Inferior parietal cortex (tissue), 1 donor: ENCODE results near the gene GPBP1L1.
"Not testable (repeated sequence)": the region's sequence is repeated elsewhere in the genome, so short reads cannot be mapped to it uniquely, and the experiment has no call there.

Experiments
- DNase-seq: peaks from one replicate; pipeline ENCODE4 v3.0.0-alpha.2; 2016; ENCODE audit errors: extremely low spot score

GPBP1L1 gene, protein sequence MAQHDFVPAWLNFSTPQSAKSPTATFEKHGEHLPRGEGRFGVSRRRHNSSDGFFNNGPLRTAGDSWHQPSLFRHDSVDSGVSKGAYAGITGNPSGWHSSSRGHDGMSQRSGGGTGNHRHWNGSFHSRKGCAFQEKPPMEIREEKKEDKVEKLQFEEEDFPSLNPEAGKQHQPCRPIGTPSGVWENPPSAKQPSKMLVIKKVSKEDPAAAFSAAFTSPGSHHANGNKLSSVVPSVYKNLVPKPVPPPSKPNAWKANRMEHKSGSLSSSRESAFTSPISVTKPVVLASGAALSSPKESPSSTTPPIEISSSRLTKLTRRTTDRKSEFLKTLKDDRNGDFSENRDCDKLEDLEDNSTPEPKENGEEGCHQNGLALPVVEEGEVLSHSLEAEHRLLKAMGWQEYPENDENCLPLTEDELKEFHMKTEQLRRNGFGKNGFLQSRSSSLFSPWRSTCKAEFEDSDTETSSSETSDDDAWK

GRCh38 chr1:45686288-45687013 lies at the start of gene GPBP1L1:
Gene GPBP1L1, minus strand, starts transcription at chr1:45686533. Its CDS starts 27,446 bp downstream, at chr1:45659087.
- DNase-seq: peak; percentile 93

DNA sequence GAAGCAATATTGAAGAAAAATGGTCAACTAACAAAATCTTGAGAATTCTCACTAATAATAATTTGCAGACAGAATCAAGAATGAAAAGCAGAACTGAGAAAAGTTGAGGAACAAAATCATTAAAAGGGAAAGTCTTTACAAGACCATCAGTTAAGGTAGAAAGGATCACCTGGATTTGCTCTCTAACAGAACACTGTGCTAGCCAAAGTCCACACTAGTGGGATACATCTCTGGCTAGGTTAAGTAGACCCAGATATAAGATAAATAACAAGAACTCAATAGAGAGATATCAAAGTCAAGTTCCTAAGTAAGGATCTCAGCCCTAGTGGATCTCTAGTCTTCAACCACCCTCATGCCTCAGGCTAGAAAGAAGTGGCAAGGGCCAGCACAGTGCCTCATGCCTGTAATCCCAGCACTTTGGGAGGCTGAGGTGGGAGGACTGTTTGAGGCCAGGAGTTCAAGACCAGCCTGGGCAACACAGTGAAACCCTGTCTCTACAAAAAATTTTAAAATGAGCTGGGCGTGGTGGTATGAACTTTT lies 44.5 kb upstream of the GPBP1L1 start:
- DNase-seq: no peak

DNA sequence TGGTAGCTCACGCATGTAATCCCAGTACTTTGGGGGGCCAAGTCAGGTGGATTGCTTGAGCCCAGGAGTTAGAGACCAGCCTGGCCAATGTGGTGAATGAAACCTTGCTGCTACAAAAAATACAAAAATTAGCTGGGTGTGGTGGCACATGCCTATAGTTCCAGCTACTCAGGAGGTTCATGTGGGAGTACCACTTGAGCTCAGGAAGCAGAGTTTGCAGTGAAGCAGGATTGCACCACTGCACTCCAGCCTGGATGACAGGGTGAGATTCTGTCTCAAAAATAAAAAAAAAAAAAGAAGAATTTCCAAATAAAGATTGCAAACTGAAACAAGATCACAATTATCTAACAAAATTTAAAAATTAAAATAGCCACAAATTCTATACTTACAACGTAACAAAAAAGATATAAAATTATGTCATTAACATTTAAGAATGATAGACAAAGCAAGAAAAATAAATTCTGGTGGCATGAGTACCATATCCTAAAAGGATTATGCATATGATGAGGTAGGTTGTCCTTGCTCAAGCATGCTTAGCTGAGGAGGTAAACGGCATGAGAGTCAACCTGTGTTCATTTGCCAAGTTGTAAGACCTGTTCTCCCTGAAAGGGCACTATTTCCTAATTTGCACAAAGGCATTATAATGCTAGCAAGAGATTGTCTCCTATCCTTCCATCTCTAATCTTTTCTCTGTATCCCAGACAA lies 43.9 kb upstream of the GPBP1L1 start:
- DNase-seq: no peak

- not testable (repeated sequence) for DNase-seq
These were observed 39.7 kb upstream of the GPBP1L1 start for GRCh38 chr1:45726007-45726406.

GRCh38 chr1:45723248-45723930 lies 37.1 kb upstream of the GPBP1L1 start:
- no peak for DNase-seq

- DNase-seq: no peak
These were observed 36.5 kb upstream of the GPBP1L1 start for GRCh38 chr1:45722809-45723208.

DNA sequence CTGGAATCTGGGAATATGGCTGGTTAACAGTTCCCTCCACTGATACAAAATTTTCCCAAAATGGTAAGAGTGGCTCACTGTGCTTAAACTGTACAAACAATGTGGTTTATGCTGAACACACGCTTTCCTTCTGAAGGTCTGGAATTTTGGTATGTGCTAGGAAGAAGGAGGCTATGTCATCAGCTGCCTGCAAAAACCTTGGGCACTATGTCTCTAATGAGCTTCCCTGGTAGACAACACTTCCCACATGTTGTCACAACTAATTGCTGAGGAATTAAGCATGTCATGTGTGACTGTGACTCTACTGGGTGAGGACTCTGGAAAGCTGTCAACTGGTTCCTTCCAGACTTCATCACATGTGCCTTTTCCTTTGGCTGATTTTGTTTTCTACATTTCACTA lies 34.9 kb upstream of the GPBP1L1 start:
- no peak for DNase-seq

- DNase-seq: no peak
These were observed 32.0 kb upstream of the GPBP1L1 start for GRCh38 chr1:45718289-45718688.

- not testable (repeated sequence) for DNase-seq
These were observed 31.1 kb upstream of the GPBP1L1 start for GRCh38 chr1:45717386-45717785.

DNA sequence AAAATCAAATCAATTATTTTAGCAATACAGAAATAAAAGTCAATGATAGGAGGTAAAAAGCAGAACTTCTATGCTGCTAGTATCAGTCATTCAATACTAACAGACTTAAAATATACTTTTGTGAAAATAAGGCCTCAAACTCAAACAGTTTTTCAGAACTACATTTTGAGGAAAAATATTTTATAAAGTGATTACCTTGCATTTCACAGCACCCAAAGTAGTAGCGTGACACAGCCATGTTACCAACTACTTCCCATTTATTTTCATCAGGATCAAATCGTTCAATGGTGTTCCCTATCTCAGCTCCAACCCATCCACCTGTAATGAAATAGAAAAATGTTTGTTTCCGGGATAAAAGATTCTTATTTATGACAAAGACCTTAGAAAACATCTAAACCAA lies 30.4 kb upstream of the GPBP1L1 start:
- DNase-seq: no peak

DNA sequence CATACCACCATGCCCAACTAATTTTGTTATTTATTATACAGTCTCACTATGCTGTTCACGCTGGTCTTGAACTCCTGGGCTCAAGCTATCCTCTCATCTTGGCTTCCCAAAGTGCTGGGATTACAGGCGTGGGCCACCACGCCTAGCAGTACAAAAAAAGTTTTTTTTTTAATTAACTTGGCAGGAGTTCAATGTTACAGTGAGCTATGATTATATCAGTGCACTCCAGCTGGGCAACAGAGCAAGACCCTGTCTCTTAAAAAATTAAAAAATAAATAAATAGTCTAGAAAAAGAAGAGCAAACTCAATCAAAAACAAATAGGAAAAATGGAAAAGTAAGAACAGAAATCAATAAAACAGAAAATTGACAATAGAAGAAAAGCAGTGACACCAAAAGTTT lies 27.4 kb upstream of the GPBP1L1 start:
- no peak for DNase-seq

- no peak for DNase-seq
These were observed 18.3 kb upstream of the GPBP1L1 start for GRCh38 chr1:45704637-45705036.

- no peak for DNase-seq
These were observed 8.5 kb upstream of the GPBP1L1 start for GRCh38 chr1:45694823-45695222.

DNA sequence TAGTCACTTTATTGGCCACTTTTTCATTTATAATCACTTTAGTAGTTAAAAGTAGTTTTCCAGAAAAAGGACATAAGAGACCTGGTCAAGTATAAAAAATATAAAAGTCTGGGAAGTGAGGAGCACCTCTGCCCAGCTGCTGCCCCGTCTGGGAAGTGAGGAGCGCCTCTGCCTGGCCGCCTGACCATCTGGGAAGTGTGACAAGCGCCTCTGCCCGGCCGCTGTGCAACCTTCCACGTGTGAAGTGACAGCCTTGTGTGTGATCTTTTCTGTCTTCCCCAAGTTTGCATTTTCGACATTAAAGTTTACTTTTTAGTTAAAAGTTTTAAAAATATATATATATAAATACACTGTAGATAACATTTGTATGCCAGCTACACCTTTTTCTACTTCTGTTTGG lies 7.5 kb upstream of the GPBP1L1 start:
- not testable (repeated sequence) for DNase-seq

DNA sequence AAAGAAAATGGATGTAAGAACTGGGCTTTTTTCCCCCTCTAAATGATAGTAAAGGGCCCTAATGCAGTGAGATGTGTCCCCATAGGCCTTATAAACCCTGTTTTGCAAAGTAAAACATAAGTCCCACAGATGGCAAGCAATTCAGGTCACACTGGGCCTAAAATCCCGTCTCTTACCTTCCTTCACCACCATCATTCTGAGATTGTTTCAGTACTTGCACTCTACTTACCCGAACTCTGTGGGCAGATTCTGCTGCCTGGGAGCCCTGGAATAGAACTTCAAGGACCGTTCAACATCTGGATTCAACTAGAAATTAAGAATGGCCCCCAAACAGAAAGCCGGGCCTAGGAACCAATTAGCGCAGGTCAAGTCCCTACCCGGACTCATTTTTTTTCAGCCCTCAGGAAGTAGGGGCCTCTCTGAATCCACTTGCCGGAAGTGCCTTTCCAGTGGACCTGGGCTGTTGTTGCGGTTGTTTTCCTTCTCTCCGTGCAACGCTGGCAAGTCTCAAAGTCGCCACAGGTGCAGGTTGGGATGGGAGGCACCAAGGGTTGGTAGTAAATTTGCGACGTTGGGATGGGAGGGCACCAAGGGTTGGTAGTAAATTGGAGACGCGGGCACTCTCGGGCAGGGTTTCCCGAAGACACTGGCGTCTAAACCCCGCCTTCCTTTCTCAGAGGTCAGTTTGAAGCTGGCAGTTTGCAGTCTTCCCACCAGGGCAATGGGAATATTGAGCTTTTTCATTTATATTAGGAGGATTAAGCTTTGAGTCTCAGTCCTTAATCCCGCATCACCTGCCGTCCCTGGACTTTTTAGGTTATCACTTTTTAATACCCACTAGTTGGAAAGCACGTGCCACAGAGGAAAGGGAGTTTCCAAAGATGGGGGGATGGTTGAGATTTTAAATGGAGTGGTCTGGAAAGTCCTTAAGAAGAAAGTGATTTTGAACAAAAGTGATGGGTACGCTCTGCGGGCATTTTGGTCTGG lies 1.7 kb upstream of the GPBP1L1 start, which contains the start of gene TMEM69:
TSS of gene TMEM69 (plus strand) at position 428 of the 987 bp plus-strand sequence. CDS start 2,888 bp downstream, outside the sequence.
- DNase-seq: peak; percentile 94

GRCh38 chr1:45687014-45687753 lies 851 bp upstream of the GPBP1L1 start:
- peak; percentile 98 for DNase-seq

GRCh38 chr1:45686015-45686287 lies 382 bp downstream of the GPBP1L1 start:
- DNase-seq: peak; percentile 68

GRCh38 chr1:45685308-45686014 lies 872 bp downstream of the GPBP1L1 start:
- DNase-seq: no peak

DNA sequence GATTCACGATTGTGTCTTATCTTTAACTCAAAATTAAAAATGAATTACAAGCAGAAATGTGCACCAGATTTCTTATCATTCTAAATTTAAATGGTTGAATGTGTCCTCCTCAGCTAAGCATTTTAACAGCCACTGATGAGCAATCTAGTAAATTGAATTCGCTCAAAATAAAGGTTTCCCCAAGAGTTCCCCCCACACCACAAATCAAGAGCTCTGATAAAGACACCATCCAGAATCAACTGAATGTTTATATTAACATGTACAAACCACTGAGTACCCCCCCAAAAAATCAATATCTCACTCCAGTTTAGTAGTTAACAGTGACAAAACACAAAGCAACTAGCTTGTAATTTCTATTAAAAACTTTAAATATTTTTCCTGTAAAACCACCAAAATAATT lies 1.9 kb downstream of the GPBP1L1 start:
- DNase-seq: no peak
